Hepatic stellate cell (primary cell): Measurements from ENCODE around the gene CTSG.
"Not testable (repeated sequence)": the region's sequence is repeated elsewhere in the genome, so short reads cannot be mapped to it uniquely, and the experiment has no call there.

Source experiments
- DNase-seq: peaks from one replicate; pipeline ENCODE4 v3.0.0; 2011; ENCODE audit warnings: low spot score

The CTSG gene

GRCh38 chr14:24542346-24542936, 33.6 kb downstream of the CTSG start:
- DNase-seq, result no peak

GRCh38 chr14:24535737-24536136, 40.3 kb downstream of the CTSG start:
- DNase-seq, result no peak

- no peak for DNase-seq
Measured at GRCh38 chr14:24534286-24534685, 41.8 kb downstream of the CTSG start.

GRCh38 chr14:24525877-24526620, 50.0 kb downstream of the CTSG start:
- not testable (repeated sequence) for DNase-seq
